Mucosa of stomach (tissue), 1 donor: ENCODE results near the gene CDH19.
"Not testable (repeated sequence)": the region's sequence is repeated elsewhere in the genome, so short reads cannot be mapped to it uniquely, and the experiment has no call there.

Source experiments
- H3K27me3 ChIP-seq: one replicate; pipeline ENCODE4 v1.7.0; 2013; ENCODE audit warnings: mild to moderate bottlenecking, low read length; ENCODE audit not compliant: control insufficient read depth, insufficient read depth
- H3K36me3 ChIP-seq: one replicate; pipeline ENCODE4 v1.7.0; 2013; ENCODE audit warnings: low read length; ENCODE audit not compliant: control insufficient read depth, insufficient read depth
- H3K4me1 ChIP-seq: one replicate; pipeline ENCODE4 v1.7.0; 2013; ENCODE audit warnings: mild to moderate bottlenecking, low read length; ENCODE audit not compliant: control insufficient read depth, insufficient read depth
- H3K4me3 ChIP-seq: one replicate; pipeline ENCODE4 v1.7.0; 2013; ENCODE audit warnings: low read length
- H3K9ac ChIP-seq: one replicate; pipeline ENCODE4 v1.7.0; 2013; ENCODE audit warnings: mild to moderate bottlenecking, low read length, moderate library complexity
- H3K9me3 ChIP-seq: one replicate; pipeline ENCODE4 v1.7.0; 2013; ENCODE audit warnings: mild to moderate bottlenecking, low read length, moderate library complexity; ENCODE audit not compliant: control insufficient read depth
- donor health status: Pancreatic carcinoma.

CDH19 gene

GRCh38 chr18:66510357-66511045 is 93.4 kb downstream of the CDH19 start:
- H3K9me3 ChIP-seq = no peaks in the 10 kb centered on the region
- no peak overlapping the region for H3K4me3 ChIP-seq
- H3K27me3 ChIP-seq = no peaks in the 10 kb centered on the region
- no peaks in the 10 kb centered on the region for H3K36me3 ChIP-seq
- no peak overlapping the region for H3K9ac ChIP-seq
- no peaks in the 10 kb centered on the region for H3K4me1 ChIP-seq

DNA sequence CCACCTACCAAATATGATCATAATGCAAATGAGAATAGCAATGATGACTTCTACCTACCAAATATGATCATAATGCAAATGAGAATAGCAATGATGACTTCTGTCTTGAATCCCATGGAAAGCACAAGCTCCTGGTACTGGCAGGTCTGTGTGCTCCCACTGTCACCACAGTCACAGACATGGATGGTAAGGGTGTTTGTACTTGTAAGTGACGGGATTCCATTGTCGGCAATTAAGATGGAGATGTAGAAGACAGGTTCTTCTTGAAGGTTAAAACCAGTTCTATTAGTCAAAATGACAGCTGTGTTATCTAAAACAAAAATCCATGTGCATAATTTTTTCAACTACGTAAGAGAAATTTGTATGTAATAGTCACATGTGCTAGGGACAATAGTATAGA is 95.0 kb downstream of the CDH19 start:
- no peak overlapping the region for H3K4me3 ChIP-seq

DNA sequence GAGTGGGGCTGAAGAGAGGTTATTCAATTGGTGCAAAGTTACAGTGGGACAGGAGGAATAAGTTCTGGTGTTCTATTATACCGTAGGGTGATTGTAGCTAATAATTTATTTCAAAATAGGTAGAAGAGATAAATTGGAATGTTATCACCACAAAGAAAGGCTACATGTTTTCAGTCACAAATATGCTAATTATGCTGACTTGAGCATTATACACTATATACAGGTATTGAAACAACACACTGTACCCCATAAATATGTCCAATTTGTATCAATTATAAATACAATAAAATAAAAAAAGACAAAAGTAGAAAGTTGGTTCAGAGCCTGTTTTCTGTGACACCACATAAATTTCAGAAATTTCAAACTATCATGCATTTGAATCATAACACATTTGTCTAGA is 97.7 kb downstream of the CDH19 start:
- Histone ChIP-seq H3K9ac (no peak overlapping the region), H3K4me1 (no peaks in the 10 kb centered on the region), H3K4me3 (no peak overlapping the region), H3K36me3 (no peaks in the 10 kb centered on the region), H3K9me3 (no peaks in the 10 kb centered on the region), H3K27me3 (no peaks in the 10 kb centered on the region)

More for the DNA sequence above, 95.0 kb downstream of the CDH19 start:
- Histone ChIP-seq H3K27me3 (no peaks in the 10 kb centered on the region), H3K9ac (no peak overlapping the region), H3K36me3 (no peaks in the 10 kb centered on the region), H3K9me3 (no peaks in the 10 kb centered on the region), H3K4me1 (no peaks in the 10 kb centered on the region)

DNA sequence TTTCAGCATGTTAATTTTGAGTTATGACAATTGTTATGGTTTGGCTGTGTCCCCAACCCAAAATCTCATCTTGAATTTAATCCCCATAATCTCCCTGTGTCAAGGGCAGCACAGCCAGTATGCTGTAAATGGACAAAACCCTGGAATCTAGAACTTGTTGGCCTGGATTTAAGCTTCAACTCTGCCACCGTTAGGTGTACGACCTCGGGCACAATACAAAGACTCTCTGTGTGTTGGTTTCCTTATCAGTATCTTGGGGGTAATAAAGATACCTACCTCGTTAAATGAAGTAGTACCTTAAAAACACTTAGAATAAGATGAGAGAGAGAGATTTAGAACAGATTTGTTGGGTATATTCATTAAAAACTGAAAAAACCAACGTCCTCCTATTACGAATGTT is 106.5 kb downstream of the CDH19 start:
- no peaks in the 10 kb centered on the region for H3K9me3 ChIP-seq
- H3K9ac ChIP-seq = no peak overlapping the region
- H3K4me3 ChIP-seq = no peak overlapping the region
- no peaks in the 10 kb centered on the region for H3K27me3 ChIP-seq
- no peaks in the 10 kb centered on the region for H3K36me3 ChIP-seq
- no peaks in the 10 kb centered on the region for H3K4me1 ChIP-seq

GRCh38 chr18:66495844-66496243 is 108.0 kb downstream of the CDH19 start:
- no peaks in the 10 kb centered on the region for H3K27me3 ChIP-seq

GRCh38 chr18:66473882-66474281 is 130.0 kb downstream of the CDH19 start:
- Histone ChIP-seq H3K9me3 (no peaks in the 10 kb centered on the region), H3K4me1 (no peaks in the 10 kb centered on the region), H3K9ac (no peak overlapping the region), H3K27me3 (no peaks in the 10 kb centered on the region), H3K4me3 (no peak overlapping the region), H3K36me3 (no peaks in the 10 kb centered on the region)

More at GRCh38 chr18:66495844-66496243, 108.0 kb downstream of the CDH19 start:
- Histone ChIP-seq H3K4me3 (no peak overlapping the region), H3K4me1 (no peaks in the 10 kb centered on the region), H3K9ac (no peak overlapping the region), H3K9me3 (no peaks in the 10 kb centered on the region), H3K36me3 (no peaks in the 10 kb centered on the region)

DNA sequence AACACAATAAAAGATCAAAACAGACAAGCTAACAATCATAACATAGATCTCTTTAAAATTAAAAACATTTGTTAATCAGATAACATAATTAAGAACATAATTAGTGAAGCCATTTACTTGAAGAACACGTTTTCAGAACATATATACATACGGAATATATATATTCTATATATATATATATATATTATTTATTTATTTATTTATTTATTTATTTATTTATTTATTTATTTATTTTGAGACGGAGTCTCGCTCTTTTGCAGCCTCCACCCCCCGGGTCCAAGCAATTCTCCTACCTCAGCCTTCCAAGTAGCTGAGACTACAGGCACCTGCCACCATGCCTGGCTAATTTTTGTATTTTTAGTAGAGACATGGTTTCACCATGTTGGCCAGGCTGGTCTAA is 137.7 kb downstream of the CDH19 start:
- H3K36me3 ChIP-seq, H3K9ac ChIP-seq, H3K9me3 ChIP-seq, H3K4me1 ChIP-seq, H3K4me3 ChIP-seq, H3K27me3 ChIP-seq: not testable (repeated sequence)

- H3K27me3 ChIP-seq = no peaks in the 10 kb centered on the region
- no peaks in the 10 kb centered on the region for H3K9me3 ChIP-seq
- no peaks in the 10 kb centered on the region for H3K36me3 ChIP-seq
- H3K4me3 ChIP-seq = no peak overlapping the region
- no peaks in the 10 kb centered on the region for H3K4me1 ChIP-seq
- no peak overlapping the region for H3K9ac ChIP-seq
Observed at GRCh38 chr18:66461344-66461743, 142.5 kb downstream of the CDH19 start.

DNA sequence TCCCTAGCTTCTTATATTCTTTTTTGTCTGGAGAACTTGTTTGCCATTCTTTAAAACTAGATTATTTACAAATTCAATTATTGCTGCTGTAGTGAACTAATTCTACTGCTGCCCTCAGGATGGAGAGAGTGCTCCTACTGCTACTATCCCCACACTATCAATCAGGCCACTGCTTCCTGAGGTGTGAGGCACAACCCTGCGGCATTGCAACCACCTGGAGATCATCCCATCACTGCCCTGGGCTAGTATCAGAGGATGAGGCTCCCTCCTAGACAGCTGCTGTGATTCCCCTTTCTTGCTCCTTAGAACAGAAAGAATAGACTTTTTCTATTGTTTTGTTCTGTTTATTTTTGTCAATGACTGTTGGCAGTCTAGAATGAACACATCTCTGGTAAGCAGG is 146.6 kb downstream of the CDH19 start:
- no peaks in the 10 kb centered on the region for H3K27me3 ChIP-seq
- no peak overlapping the region for H3K4me3 ChIP-seq
- H3K9ac ChIP-seq = no peak overlapping the region
- no peaks in the 10 kb centered on the region for H3K36me3 ChIP-seq
- no peaks in the 10 kb centered on the region for H3K9me3 ChIP-seq
- H3K4me1 ChIP-seq = no peaks in the 10 kb centered on the region
